SK-N-SH (cell line): ENCODE results near the gene EMP3. TPM values are rescaled to one million over a fixed set of nuclear protein-coding genes. Genes with fewer than 3 reads are reported as not detected.

ENCODE experiments used
- CTCF ChIA-PET: fragments of 300-600, 350-600 bp; formaldehyde crosslinking; extraction: SDS; loops from one replicate; lab custom pipeline; 2021; lab: Yijun Ruan, JAX
- POLR2A ChIA-PET: fragments of 350-600 bp; sonication (Branson Sonifier 250); formaldehyde crosslinking; extraction: SDS; loops from one replicate; lab custom pipeline; 2020; ENCODE audit warnings: antibody characterized with exemption, inconsistent platforms; lab: Yijun Ruan, JAX
- DNase-seq: peaks from one replicate; pipeline ENCODE4 v3.0.0; 2012
- H2AFZ ChIP-seq: fragments of 200-600 bp; sonication (generic); 2 replicates; pipeline ENCODE4 v1.8.1; 2016; ENCODE audit warnings: antibody characterized with exemption, mild to moderate bottlenecking, low read depth
- H3F3A ChIP-seq: fragments of 200-600 bp; sonication (generic); replicated peaks from 2 replicates; pipeline ENCODE3; 2016; ENCODE audit warnings: antibody characterized with exemption, mild to moderate bottlenecking; ENCODE audit not compliant: insufficient read depth
- H3K27ac ChIP-seq, 2 experiments: fragments of 200-500 bp in 1 of 2; fragments of 200-600 bp in 1 of 2; sonication (Bioruptor generic) in 1 of 2; sonication (generic), shearing (Covaris generic) in 1 of 2; 2 replicates each; pipeline versions ENCODE4 v1.5.1 to v1.6.1; 2014 to 2016; ENCODE audit warnings: low read depth in 2 of 2, inconsistent platforms in 1 of 2, low read length in 1 of 2, mild to moderate bottlenecking in 1 of 2, mixed read lengths in 1 of 2
- H3K27me3 ChIP-seq: fragments of 200-600 bp; sonication (generic), shearing (Covaris generic); 2 replicates; pipeline ENCODE4 v1.6.1; 2016; ENCODE audit warnings: mixed run types; ENCODE audit not compliant: insufficient read depth
- H3K36me3 ChIP-seq, 2 experiments: fragments of 200-500 bp in 1 of 2; fragments of 200-600 bp in 1 of 2; sonication (Bioruptor generic) in 1 of 2; sonication (generic) in 1 of 2; replicated peaks in 1 of 2; 2 replicates each; pipeline versions ENCODE3 to v1.5.1; 2014 to 2016; ENCODE audit warnings: low read length in 1 of 2, mild to moderate bottlenecking in 1 of 2; ENCODE audit not compliant: insufficient read depth in 2 of 2, control insufficient read depth in 1 of 2
- H3K4me1 ChIP-seq, 2 experiments: fragments of 200-500 bp in 1 of 2; fragments of 200-600 bp in 1 of 2; sonication (Bioruptor generic) in 1 of 2; sonication (generic), shearing (Covaris generic) in 1 of 2; 2 replicates each; pipeline versions ENCODE4 v1.5.1 to v1.6.1; 2014 to 2016; ENCODE audit warnings: low read depth in 1 of 2, low read length in 1 of 2, mixed run types in 1 of 2; ENCODE audit not compliant: insufficient read depth in 2 of 2, control insufficient read depth in 1 of 2
- H3K4me2 ChIP-seq: fragments of 200-600 bp; sonication (generic), shearing (Covaris generic); 2 replicates; pipeline ENCODE4 v1.6.1; 2017; ENCODE audit warnings: mixed run types
- H3K4me3 ChIP-seq, 2 experiments: fragments of 200-500 bp in 1 of 2; fragments of 200-600 bp in 1 of 2; sonication (Bioruptor generic) in 1 of 2; sonication (generic), shearing (Covaris generic) in 1 of 2; 2 replicates each; pipeline versions ENCODE4 v1.5.1 to v1.8.1; 2014 to 2016; ENCODE audit warnings: low read depth in 2 of 2, inconsistent platforms in 1 of 2, low read length in 1 of 2, mild to moderate bottlenecking in 1 of 2, mixed read lengths in 1 of 2, moderate library complexity in 1 of 2
- H3K79me2 ChIP-seq: fragments of 200-600 bp; sonication (generic); 2 replicates; pipeline ENCODE4 v1.8.1; 2017; ENCODE audit warnings: mild to moderate bottlenecking; ENCODE audit not compliant: insufficient read depth
- H3K9ac ChIP-seq: fragments of 200-600 bp; sonication (generic); 2 replicates; pipeline ENCODE4 v1.6.1; 2017; ENCODE audit warnings: mixed run types
- H3K9me2 ChIP-seq: fragments of 200-600 bp; sonication (generic); 2 replicates; pipeline ENCODE4 v1.6.1; 2017; ENCODE audit warnings: mixed run types
- H3K9me3 ChIP-seq: fragments of 200-600 bp; sonication (generic); 2 replicates; pipeline ENCODE4 v1.6.1; 2017; ENCODE audit warnings: mixed run types, mild to moderate bottlenecking, moderate library complexity
- H4K20me1 ChIP-seq: fragments of 200-600 bp; sonication (generic); 2 replicates; pipeline ENCODE4 v1.6.1; 2017; ENCODE audit warnings: mild to moderate bottlenecking, mixed run types; ENCODE audit not compliant: insufficient read depth
- CHD2 ChIP-seq: fragments of 150-350 bp; IDR thresholded peaks from 2 replicates; pipeline ENCODE4 v1.6.1; 2018; ENCODE audit warnings: low read length; ENCODE audit not compliant: partially characterized antibody
- CTCF ChIP-seq: fragments of 200-600 bp; sonication (generic); IDR thresholded peaks from 2 replicates; pipeline ENCODE4 v1.6.1; 2017; ENCODE audit warnings: antibody characterized with exemption, mild to moderate bottlenecking, moderate library complexity
- EP300 ChIP-seq, 2 experiments: IDR thresholded peaks; 2 replicates each; pipeline versions ENCODE4 v1.4.0 to v1.6.1; 2012; ENCODE audit warnings: borderline replicate concordance in 1 of 2, low read depth in 1 of 2, low read length in 1 of 2
- FOXM1 ChIP-seq: IDR thresholded peaks from 2 replicates; pipeline ENCODE4 v1.4.0; 2012; ENCODE audit warnings: low read depth, mild to moderate bottlenecking
- JUND ChIP-seq: IDR thresholded peaks from 2 replicates; pipeline ENCODE4 v1.4.0; 2012
- MEF2A ChIP-seq: IDR thresholded peaks from 2 replicates; pipeline ENCODE4 v1.4.0; 2012; ENCODE audit warnings: low read depth, borderline replicate concordance
- NFIC ChIP-seq: IDR thresholded peaks from 2 replicates; pipeline ENCODE4 v1.4.0; 2012; ENCODE audit warnings: borderline replicate concordance
- PBX3 ChIP-seq: IDR thresholded peaks from 2 replicates; pipeline ENCODE4; 2012
- POLR2AphosphoS5 ChIP-seq: IDR thresholded peaks from 2 replicates; pipeline ENCODE4 v1.6.1; 2012; ENCODE audit warnings: low read depth, low read length
- RCOR1 ChIP-seq: fragments of 150-350 bp; IDR thresholded peaks from 2 replicates; pipeline ENCODE4 v1.6.1; 2017; ENCODE audit warnings: antibody characterized with exemption, low read length
- REST ChIP-seq: IDR thresholded peaks from 2 replicates; pipeline ENCODE4 v1.6.1; 2012; ENCODE audit warnings: mild to moderate bottlenecking, low read depth, low read length, moderate library complexity
- RFX5 ChIP-seq: IDR thresholded peaks from 2 replicates; pipeline ENCODE4 v1.6.1; 2012; ENCODE audit warnings: mild to moderate bottlenecking, improper control_type of control experiment, low read length
- SIN3A ChIP-seq: IDR thresholded peaks from 2 replicates; pipeline ENCODE4 v1.6.1; 2012; ENCODE audit warnings: low read depth, mild to moderate bottlenecking, low read length, moderate library complexity, borderline replicate concordance
- SMC3 ChIP-seq: IDR thresholded peaks from 2 replicates; pipeline ENCODE4 v1.6.1; 2012; ENCODE audit warnings: low read depth, low read length, improper control_type of control experiment
- TAF1 ChIP-seq: IDR thresholded peaks from 2 replicates; pipeline ENCODE4 v1.6.1; 2012; ENCODE audit warnings: low read depth, mild to moderate bottlenecking, low read length, moderate library complexity, borderline replicate concordance
- TCF12 ChIP-seq: IDR thresholded peaks from 2 replicates; pipeline ENCODE4 v1.4.0; 2012
- TEAD4 ChIP-seq: IDR thresholded peaks from 2 replicates; pipeline ENCODE4 v1.4.0; 2012; ENCODE audit warnings: mild to moderate bottlenecking, borderline replicate concordance; ENCODE audit not compliant: insufficient read depth
- USF2 ChIP-seq: fragments of 150-350 bp; IDR thresholded peaks from 2 replicates; pipeline ENCODE4 v1.6.1; 2017; ENCODE audit warnings: antibody characterized with exemption, low read length, low read depth, borderline replicate concordance
- YY1 ChIP-seq: IDR thresholded peaks from 2 replicates; pipeline ENCODE4 v1.4.0; 2012; ENCODE audit warnings: low read depth, mild to moderate bottlenecking
- WGBS: methylation state at CpG from one replicate; pipeline ENCODE4 v1.1.6; 2017; ENCODE audit warnings: low lambda C conversion rate; 5-methylcytosine and 5-hydroxymethylcytosine counted together
- polyA plus RNA-seq, 3 experiments: library from polyadenylated mRNA; depleted of rRNA; stranded (reverse); fragments of >200 nt; gene quantifications; 2 replicates each; pipeline ENCODE4 v1.2.3, GENCODE V29; 2012

The EMP3 gene
- polyA plus RNA-seq, 1 of the 3 experiments (the other 2 are of a cell fraction), result 263 TPM

- Histone ChIP-seq H3K4me3 (no peak overlapping the region), H3K36me3 (no peaks in the 10 kb centered on the region), H3K9me3 (no peaks in the 10 kb centered on the region), H2AFZ (no peak overlapping the region), H4K20me1 (no peaks in the 10 kb centered on the region), H3K27me3 (no peaks in the 10 kb centered on the region), H3K4me2 (no peak overlapping the region), H3K9me2 (no peaks in the 10 kb centered on the region), H3K27ac (peak overlapping the region in 1 of 2 experiments; percentile 4; a peak in 1 of 4 replicates), H3F3A (peaks cover 6% of the 10 kb centered on the region), H3K9ac (no peak overlapping the region), H3K79me2 (no peaks in the 10 kb centered on the region), H3K4me1 (peaks cover 4 to 42% of the 10 kb centered on the region in 2 experiments; a peak in 1 of 4 replicates)
- DNase-seq, result no peak
- WGBS, result 84% methylated on average over 5 of the region's 5 CpGs
- TF ChIP-seq USF2 (no peak), FOXM1 (no peak), PBX3 (no peak), POLR2AphosphoS5 (no peak), NFIC (no peak), TAF1 (no peak), CHD2 (no peak), CTCF (no peak), JUND (no peak)
- CTCF ChIA-PET, result interaction anchor here (2.6 kb wide), 1 partner anchor 23 kb away, joined by 15 read pairs; the partner anchor contains the start of gene KDELR1
- POLR2A ChIA-PET, result no interaction called here
Measured at GRCh38 chr19:48367855-48368254, 42.5 kb downstream of the EMP3 start.

GRCh38 chr19:48368936-48369335 lies 43.6 kb downstream of the EMP3 start:
- Histone ChIP-seq H3K36me3 (no peaks in the 10 kb centered on the region), H3K9me3 (no peaks in the 10 kb centered on the region), H2AFZ (no peak overlapping the region), H3K9me2 (no peaks in the 10 kb centered on the region), H3K79me2 (no peaks in the 10 kb centered on the region), H3K9ac (no peak overlapping the region), H3F3A (peaks cover 6% of the 10 kb centered on the region), H3K4me1 (peaks cover 4 to 44% of the 10 kb centered on the region in 2 experiments; a peak in 1 of 4 replicates), H3K4me2 (no peak overlapping the region), H3K27ac (peak overlapping the region in 1 of 2 experiments; percentile 35; a peak in 1 of 4 replicates), H4K20me1 (no peaks in the 10 kb centered on the region), H3K27me3 (no peaks in the 10 kb centered on the region), H3K4me3 (no peak overlapping the region)
- CTCF ChIA-PET, result interaction anchor here (1.4 to 2.6 kb wide), 2 partner anchors 22 to 24 kb away, joined by 3 to 15 read pairs; partner anchors contain the start of genes GRIN2D and KDELR1
- POLR2A ChIA-PET, result no interaction called here
- no peak for DNase-seq
- WGBS, result 78% methylated on average over 11 of the region's 14 CpGs
- no peak for TF ChIP-seq TEAD4
- TF ChIP-seq CTCF, result no peak
- no peak for TF ChIP-seq RFX5
- no peak for TF ChIP-seq YY1
- no peak for TF ChIP-seq TCF12
- no peak for TF ChIP-seq SIN3A
- TF ChIP-seq RCOR1, result no peak
- no peak for TF ChIP-seq CHD2
- TF ChIP-seq EP300 (IDR thresholded peaks at IDR 0.05; ENCODE audit: borderline replicate concordance in 1 of 2, low read depth in 1 of 2, low read length in 1 of 2), result no peak
- TF ChIP-seq REST, result no peak
- no peak for TF ChIP-seq MEF2A
- TF ChIP-seq SMC3, result no peak
